ENCODE results near the gene HOXC4.
"Not testable (repeated sequence)": the region's sequence is repeated elsewhere in the genome, so short reads cannot be mapped to it uniquely, and the experiment has no call there.

The HOXC4 gene

GRCh38 chr12:54058128-54058768 lies 4.6 kb downstream of the HOXC4 start:
- DNase-seq (ENCODE audit: low spot score) = no peak

- DNase-seq (ENCODE audit: low spot score) = no peak
Measured at GRCh38 chr12:54059668-54060067, 6.0 kb downstream of the HOXC4 start.

- no peak for DNase-seq (ENCODE audit: low spot score)
Measured at GRCh38 chr12:54060174-54060974, 6.7 kb downstream of the HOXC4 start.

DNA sequence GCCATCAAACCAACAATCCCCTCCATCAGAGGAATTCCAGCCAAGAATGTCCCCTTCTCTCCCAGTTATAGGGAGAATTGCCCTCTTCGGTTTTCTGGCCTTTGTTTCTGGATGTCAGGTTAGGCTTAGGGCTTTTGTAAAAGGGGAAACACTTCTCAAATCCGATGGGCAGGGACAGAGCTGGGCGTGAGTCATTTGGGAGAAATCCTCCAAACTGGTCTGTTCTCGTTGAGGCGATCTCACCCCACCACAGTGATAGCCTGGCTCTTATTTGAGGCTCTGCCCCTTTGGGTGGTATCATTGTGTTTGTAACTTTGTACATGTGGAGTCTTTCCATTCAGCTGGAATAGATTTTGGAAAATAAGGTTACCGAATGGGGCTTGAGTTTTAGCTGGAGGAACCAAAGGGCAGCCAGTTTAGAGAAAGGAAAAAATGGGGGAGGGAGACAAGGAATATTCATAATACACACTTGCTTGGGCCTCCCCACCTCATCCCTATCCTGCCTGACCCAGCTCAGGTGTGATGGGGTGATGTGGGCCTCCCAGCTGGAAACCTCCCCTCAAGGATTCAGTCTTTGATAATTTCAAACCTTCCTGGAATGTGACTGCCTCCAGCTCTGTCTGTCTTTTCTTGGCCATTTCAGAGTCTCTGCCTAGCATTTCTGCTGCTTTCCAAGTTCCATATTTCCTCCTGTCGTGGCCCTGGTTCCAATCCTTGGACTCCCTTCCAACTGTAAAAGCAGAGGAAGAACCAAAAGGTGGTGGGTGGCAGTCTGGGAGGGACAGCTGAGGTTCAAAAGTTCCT lies 7.5 kb downstream of the HOXC4 start:
- no peak for DNase-seq (ENCODE audit: low spot score)

DNA sequence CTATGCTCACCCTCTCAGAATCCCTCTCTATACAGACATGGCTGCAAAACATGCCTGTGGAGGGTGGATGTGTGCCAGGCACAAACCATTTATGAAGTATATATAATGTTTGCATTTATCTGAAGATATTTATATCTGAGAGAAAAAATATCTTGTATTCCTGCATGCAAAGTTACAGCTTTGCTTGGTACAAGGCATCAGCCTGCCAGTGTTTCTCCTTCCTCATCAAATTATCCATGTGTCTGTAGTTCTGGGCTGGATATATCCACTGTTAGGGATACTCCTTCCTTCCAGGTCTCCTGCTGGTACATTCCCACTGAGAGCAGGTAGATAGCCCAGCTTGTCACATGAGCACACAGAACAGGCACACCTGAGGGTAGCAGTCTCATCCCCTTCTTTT lies 12.0 kb downstream of the HOXC4 start:
- DNase-seq (ENCODE audit: low spot score) = no peak

DNA sequence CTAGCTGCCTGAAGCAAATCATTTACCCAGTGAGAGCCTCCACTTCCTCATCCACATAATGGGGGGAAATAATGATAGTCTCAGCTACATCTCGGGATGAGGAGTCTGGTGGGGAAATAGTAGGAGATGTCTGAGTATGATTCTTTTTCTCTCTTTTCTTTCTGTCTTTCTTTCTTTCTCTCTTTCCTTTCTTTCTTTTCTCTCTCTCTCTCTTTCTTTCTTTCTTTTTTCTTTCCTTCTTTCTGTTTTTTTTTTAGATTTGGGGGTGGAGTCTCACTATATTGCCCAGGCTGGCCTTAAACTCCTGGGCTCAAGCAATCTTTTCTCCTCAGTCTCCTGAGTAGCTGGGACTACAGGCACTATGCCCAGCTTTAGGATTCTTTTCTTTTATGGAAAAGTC lies 12.8 kb downstream of the HOXC4 start:
- DNase-seq (ENCODE audit: low spot score) = no peak

DNA sequence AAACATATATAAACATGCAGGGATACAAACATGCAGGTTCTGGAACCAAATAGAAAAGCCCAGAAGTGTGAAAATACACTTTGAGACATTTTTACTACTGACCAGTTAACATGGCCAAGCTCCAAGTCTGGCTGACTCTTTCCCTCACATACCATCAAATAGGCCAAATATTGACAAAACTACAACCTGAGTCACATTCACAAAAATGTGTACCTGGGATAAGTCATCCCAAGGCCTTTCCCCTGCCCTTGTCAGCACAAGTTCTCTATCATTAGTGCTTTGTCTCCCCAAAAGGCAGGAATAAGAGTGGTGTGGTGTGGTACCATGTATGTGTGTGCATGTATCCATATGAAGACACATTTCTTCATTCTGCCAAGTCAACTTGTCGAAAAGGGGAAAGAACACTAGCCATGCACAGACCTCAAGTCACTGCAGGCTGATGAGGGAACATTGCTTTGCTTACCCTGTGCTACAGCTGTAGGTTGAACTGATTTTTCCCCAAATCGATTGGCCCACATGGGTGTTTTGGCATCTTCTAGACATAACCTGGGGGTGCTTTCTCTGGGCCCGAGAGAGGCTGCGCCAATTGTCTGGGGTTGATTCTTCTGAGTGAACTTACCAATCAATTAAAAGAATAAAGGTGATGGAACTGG lies 14.9 kb downstream of the HOXC4 start:
- no peak for DNase-seq (ENCODE audit: low spot score)

GRCh38 chr12:54071942-54072341 lies 18.3 kb downstream of the HOXC4 start:
- no peak for DNase-seq (ENCODE audit: low spot score)

- DNase-seq (ENCODE audit: low spot score) = no peak
Measured at GRCh38 chr12:54074308-54074707, 20.7 kb downstream of the HOXC4 start.

- no peak for DNase-seq (ENCODE audit: low spot score)
Measured at GRCh38 chr12:54075409-54075808, 21.8 kb downstream of the HOXC4 start.

GRCh38 chr12:54075974-54076373 lies 22.3 kb downstream of the HOXC4 start:
- DNase-seq (ENCODE audit: low spot score) = no peak

- DNase-seq (ENCODE audit: low spot score) = not testable (repeated sequence)
Measured at GRCh38 chr12:54077843-54078242, 24.2 kb downstream of the HOXC4 start.

DNA sequence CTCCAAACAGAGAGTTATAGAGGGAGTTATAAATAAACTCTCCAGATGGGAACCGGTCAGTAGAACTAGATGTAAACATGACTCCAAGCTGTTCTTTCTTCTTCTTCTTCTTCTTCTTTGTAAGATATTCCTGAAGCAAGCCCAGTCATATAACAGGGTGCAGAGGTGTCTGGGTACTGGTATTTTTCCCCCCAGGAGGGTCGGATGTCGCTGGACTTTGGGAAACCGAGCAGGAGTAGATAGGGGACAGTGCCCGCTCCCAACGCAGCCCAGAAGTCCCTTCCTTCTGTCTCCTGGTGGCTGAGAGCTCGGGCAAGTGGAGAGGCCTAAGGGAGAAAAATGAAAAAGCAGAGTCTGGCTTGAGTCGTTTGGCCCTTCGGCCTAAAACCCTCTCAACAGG lies 25.5 kb downstream of the HOXC4 start:
- not testable (repeated sequence) for DNase-seq (ENCODE audit: low spot score)

DNA sequence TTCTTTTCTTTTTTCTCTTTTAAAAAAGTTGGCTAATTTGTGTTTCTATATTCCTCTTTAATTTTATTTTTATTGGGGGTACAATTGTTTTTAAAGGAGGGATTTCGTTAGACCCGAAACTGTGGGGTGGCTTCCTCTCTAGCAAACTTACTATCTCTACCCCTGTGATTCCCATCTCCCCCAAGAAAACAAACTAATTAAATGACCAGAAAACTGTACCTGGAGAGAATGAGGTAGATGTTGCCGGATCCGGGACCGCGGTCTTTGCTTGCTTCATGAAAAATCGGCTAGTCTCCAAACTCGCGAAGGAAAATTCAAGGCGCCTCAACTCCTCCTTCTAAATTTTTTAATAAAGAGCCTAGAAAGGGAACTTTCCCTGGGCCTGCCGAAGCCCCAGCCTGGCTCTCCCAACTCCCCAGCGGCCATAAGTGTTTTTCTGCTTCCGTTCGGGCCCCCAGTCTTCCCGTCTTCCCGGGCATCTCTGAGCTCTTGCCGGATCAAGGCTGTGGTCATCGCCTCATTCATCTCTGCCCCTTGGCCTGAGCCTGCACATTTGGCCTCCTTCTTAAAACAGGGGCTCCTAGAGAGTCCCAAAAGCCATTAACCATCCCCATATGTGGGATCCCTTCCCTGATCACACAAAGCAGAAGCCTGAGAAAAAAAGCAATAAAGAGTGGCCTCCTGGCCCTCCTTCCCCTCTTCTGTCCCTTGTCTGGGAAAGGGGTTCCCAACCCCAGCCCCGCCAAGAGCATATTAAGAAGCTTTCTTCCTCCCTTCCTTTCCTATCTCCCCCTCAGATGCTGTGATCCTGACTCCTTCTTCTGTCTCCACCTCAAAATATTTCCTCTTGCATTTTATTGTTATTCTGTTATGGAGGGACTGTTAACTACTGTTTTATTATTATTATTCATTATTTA lies 26.6 kb downstream of the HOXC4 start:
- DNase-seq (ENCODE audit: low spot score) = not testable (repeated sequence)

- DNase-seq (ENCODE audit: low spot score) = not testable (repeated sequence)
Measured at GRCh38 chr12:54081053-54081514, 27.4 kb downstream of the HOXC4 start.

DNA sequence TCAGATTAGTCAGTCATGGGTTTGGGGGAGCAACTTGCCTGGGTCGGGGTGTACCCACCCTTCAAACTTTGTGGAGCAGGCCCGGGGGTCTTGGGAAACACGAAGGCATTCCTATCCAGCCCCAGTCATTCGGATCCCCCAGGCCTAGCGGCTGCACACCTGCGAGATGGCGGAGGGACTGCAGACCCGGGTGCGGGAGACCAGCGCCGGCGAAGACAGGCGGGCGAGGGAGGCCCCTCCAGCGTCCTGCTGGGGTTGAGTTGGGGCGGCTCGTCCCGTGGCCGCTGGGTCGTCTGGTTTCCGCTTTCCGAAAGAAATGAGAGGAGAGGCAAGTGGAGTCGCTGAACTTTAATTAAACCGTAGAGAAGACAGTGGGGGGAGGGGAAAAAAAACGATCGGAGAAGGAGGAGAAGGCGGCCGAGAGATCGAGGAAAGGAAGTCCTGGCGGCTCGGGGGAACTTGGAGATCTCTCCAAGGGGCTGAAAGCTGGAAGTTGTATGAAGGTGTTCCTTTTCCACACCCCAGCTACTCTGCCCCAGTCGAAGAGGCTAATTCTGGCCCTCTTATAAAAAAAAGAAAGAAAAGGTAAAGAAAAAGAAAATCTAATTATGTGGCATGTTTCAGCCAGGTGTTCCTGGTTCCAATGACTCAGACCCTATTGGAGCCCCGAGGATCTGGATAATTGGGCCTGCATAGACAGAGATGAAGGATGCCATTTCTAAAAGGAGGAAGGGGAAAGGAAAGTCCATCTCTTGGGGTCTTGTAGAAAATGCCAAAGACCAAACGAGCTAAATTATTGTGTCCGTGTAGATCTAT lies 28.2 kb downstream of the HOXC4 start:
- not testable (repeated sequence) for DNase-seq (ENCODE audit: low spot score)

- no peak for DNase-seq (ENCODE audit: low spot score)
Measured at GRCh38 chr12:54082397-54082892, 28.8 kb downstream of the HOXC4 start.

GRCh38 chr12:54088011-54088410 lies 34.4 kb downstream of the HOXC4 start:
- not testable (repeated sequence) for DNase-seq (ENCODE audit: low spot score)

GRCh38 chr12:54089465-54089864 lies 35.8 kb downstream of the HOXC4 start:
- not testable (repeated sequence) for DNase-seq (ENCODE audit: low spot score)

DNA sequence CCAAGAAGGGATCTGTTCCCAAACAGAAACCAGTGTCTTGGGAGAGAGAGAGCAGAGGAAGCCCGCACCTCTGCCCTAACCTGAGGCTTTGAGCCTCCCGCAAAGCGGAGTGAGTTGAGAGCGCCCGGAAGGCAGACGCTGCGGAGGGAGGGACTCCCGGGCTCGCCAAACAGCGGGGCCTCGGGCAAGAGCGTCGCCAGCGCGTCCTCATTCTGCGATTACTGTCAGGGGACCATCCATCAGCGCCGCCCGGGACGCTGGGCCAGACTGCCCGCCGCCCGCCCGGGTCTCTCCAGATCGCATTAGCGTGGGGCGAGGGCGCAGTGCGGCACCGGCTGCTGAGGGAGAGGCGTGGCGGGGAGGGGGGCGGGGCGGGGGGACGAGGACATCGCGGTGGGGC lies 36.7 kb downstream of the HOXC4 start:
- DNase-seq (ENCODE audit: low spot score) = not testable (repeated sequence)
